Liver (tissue), 3 donors: ENCODE data around the gene CIC.
A peak's percentile ranks its signal among the peaks of the same experiment; 100 is the strongest.

ENCODE experiments used
- GABPA ChIP-seq, 2 donors: IDR thresholded peaks in 1 of 2; conservative IDR thresholded peaks in 1 of 2; 2 replicates each; pipeline ENCODE4 v1.6.1; 2016; ENCODE audit warnings: antibody characterized with exemption in 2 of 2, mild to moderate bottlenecking in 1 of 2, moderate library complexity in 1 of 2
- JUND ChIP-seq, 2 donors: IDR thresholded peaks; 2 replicates each; pipeline ENCODE4 v1.6.1; 2016; ENCODE audit warnings: antibody characterized with exemption in 2 of 2
- RAD21 ChIP-seq, 2 donors: IDR thresholded peaks; 2 replicates each; pipeline ENCODE4 v1.6.1; 2016; ENCODE audit warnings: antibody characterized with exemption in 2 of 2, mild to moderate bottlenecking in 2 of 2
- YY1 ChIP-seq: IDR thresholded peaks from 2 replicates; pipeline ENCODE4 v1.6.1; 2016; ENCODE audit warnings: antibody characterized with exemption, mild to moderate bottlenecking
- TF ChIP-seq, protein P1 (sequence below): fragments of 150-350 bp; IDR thresholded peaks from 2 replicates; pipeline ENCODE4 v1.5.1; 2017; ENCODE audit warnings: improper control_type of control experiment, low read depth, low read length; ENCODE audit not compliant: missing input control
- TF ChIP-seq, protein P2 (sequence below): IDR thresholded peaks from 2 replicates; pipeline ENCODE4 v1.6.1; 2016; ENCODE audit warnings: antibody characterized with exemption
- TF ChIP-seq, protein P3 (sequence below): IDR thresholded peaks from 2 replicates; pipeline ENCODE4 v1.6.1; 2016; ENCODE audit warnings: antibody characterized with exemption, mild to moderate bottlenecking
- donor health status: healthy.
- donor health status: healthy.

DNA sequence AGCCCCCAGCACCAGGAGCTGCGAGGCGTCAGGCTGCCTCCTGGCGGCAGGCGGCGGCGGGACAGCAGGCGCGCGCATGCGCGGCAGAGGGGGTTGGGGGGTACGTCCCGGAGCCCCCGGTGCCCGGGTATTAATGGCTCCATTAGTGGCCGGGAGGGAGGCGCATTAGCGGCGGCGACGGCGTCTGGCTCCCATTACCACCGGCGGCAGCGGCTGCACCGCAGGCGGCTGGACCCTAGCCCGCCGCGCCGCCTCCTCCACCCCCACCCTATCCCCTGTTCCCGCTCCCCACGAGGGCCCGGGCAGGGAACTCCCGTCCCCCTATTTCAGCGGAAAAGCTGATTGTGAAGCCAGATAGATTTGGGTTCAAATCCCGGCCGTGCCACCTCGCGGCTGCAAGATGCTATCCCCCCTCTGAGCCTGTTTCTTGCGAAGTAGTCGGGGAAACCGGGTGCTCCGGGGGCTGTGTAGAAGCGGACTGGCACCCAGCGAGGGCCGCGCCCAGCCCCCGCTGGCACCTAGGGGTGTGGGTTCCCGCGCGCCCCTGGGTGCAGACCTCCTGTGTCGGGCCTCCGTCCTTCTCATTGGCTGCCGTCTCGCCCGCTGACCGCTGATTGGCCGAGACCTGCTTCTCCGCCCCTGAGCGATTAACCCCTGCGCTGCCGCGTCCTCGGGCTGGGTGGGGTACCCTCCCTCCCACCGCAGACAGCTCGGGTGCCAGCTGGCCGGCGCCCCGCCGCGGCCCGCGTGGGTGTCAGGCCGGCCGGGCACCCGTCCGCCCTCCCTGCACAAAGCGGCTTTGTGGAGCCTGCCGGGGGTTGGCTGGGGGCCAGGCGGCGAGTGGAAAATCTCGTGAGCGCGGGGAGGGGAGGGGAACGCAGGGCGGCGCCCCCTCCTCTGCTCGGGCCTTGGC is 11.1 kb downstream of the CIC start:
- TF ChIP-seq, protein P1, sequence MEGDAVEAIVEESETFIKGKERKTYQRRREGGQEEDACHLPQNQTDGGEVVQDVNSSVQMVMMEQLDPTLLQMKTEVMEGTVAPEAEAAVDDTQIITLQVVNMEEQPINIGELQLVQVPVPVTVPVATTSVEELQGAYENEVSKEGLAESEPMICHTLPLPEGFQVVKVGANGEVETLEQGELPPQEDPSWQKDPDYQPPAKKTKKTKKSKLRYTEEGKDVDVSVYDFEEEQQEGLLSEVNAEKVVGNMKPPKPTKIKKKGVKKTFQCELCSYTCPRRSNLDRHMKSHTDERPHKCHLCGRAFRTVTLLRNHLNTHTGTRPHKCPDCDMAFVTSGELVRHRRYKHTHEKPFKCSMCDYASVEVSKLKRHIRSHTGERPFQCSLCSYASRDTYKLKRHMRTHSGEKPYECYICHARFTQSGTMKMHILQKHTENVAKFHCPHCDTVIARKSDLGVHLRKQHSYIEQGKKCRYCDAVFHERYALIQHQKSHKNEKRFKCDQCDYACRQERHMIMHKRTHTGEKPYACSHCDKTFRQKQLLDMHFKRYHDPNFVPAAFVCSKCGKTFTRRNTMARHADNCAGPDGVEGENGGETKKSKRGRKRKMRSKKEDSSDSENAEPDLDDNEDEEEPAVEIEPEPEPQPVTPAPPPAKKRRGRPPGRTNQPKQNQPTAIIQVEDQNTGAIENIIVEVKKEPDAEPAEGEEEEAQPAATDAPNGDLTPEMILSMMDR = peak; percentile 75
- TF ChIP-seq, protein P2, sequence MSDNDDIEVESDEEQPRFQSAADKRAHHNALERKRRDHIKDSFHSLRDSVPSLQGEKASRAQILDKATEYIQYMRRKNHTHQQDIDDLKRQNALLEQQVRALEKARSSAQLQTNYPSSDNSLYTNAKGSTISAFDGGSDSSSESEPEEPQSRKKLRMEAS = no peak
- TF ChIP-seq GABPA (IDR thresholded peaks at IDR 0.05 in 1 of 2, conservative IDR thresholded peaks at IDR 0.05 in 1 of 2) (no peak), JUND (IDR thresholded peaks at IDR 0.05) (no peak), RAD21 (IDR thresholded peaks at IDR 0.05) (peak; percentile 72 to 77), YY1 (no peak)
- TF ChIP-seq, protein P3, sequence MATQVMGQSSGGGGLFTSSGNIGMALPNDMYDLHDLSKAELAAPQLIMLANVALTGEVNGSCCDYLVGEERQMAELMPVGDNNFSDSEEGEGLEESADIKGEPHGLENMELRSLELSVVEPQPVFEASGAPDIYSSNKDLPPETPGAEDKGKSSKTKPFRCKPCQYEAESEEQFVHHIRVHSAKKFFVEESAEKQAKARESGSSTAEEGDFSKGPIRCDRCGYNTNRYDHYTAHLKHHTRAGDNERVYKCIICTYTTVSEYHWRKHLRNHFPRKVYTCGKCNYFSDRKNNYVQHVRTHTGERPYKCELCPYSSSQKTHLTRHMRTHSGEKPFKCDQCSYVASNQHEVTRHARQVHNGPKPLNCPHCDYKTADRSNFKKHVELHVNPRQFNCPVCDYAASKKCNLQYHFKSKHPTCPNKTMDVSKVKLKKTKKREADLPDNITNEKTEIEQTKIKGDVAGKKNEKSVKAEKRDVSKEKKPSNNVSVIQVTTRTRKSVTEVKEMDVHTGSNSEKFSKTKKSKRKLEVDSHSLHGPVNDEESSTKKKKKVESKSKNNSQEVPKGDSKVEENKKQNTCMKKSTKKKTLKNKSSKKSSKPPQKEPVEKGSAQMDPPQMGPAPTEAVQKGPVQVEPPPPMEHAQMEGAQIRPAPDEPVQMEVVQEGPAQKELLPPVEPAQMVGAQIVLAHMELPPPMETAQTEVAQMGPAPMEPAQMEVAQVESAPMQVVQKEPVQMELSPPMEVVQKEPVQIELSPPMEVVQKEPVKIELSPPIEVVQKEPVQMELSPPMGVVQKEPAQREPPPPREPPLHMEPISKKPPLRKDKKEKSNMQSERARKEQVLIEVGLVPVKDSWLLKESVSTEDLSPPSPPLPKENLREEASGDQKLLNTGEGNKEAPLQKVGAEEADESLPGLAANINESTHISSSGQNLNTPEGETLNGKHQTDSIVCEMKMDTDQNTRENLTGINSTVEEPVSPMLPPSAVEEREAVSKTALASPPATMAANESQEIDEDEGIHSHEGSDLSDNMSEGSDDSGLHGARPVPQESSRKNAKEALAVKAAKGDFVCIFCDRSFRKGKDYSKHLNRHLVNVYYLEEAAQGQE = no peak
